Mesenchymal stem cell (in vitro differentiated cells and primary cell): ENCODE measurements around the gene RAB11FIP5.
A peak's percentile ranks its signal among the peaks of the same experiment; 100 is the strongest.
"Not testable (repeated sequence)": the region's sequence is repeated elsewhere in the genome, so short reads cannot be mapped to it uniquely, and the experiment has no call there.

ENCODE experiments used
- DNase-seq: peaks from one replicate; pipeline ENCODE4 v3.0.0-alpha.2; 2013
- H2AFZ ChIP-seq: one replicate; pipeline ENCODE4 v1.6.1; 2013; ENCODE audit warnings: low read depth, mild to moderate bottlenecking, control low read depth, inconsistent platforms, low read length, moderate library complexity
- H2AK5ac ChIP-seq: 2 replicates; pipeline ENCODE4 v1.6.1; 2013; ENCODE audit warnings: low read length, moderate library complexity, mild to moderate bottlenecking, inconsistent platforms; ENCODE audit not compliant: severe bottlenecking
- H2BK120ac ChIP-seq: one replicate; pipeline ENCODE4 v1.6.1; 2013; ENCODE audit warnings: low read depth, mild to moderate bottlenecking, inconsistent platforms, low read length, moderate library complexity
- H2BK12ac ChIP-seq, 2 experiments: one replicate each; pipeline ENCODE4 v1.6.1; 2013; ENCODE audit warnings: inconsistent platforms in 2 of 2, low read length in 2 of 2, mild to moderate bottlenecking in 2 of 2, moderate library complexity in 2 of 2, control low read depth in 1 of 2
- H2BK15ac ChIP-seq: one replicate; pipeline ENCODE4 v1.6.1; 2013; ENCODE audit warnings: mild to moderate bottlenecking, low read depth, inconsistent platforms; ENCODE audit not compliant: poor library complexity, severe bottlenecking
- H2BK5ac ChIP-seq: 2 replicates; pipeline ENCODE4 v1.6.1; 2013; ENCODE audit warnings: low read depth, mild to moderate bottlenecking, low read length, control low read depth, inconsistent platforms; ENCODE audit not compliant: poor library complexity, severe bottlenecking
- H3K14ac ChIP-seq, 2 experiments: one replicate each; pipeline ENCODE4 v1.6.1; 2013; ENCODE audit warnings: inconsistent platforms in 2 of 2, low read length in 2 of 2, control low read depth in 1 of 2, mild to moderate bottlenecking in 1 of 2, moderate library complexity in 1 of 2
- H3K18ac ChIP-seq, 2 experiments: one replicate each; pipeline ENCODE4 v1.6.1; 2013; ENCODE audit warnings: inconsistent platforms in 2 of 2, low read length in 2 of 2, control low read depth in 1 of 2, low read depth in 1 of 2, mild to moderate bottlenecking in 1 of 2
- H3K23ac ChIP-seq, 2 experiments: one replicate each; pipeline ENCODE4 v1.6.1; 2013; ENCODE audit warnings: inconsistent platforms in 2 of 2, low read length in 2 of 2, mild to moderate bottlenecking in 2 of 2, moderate library complexity in 2 of 2, control low read depth in 1 of 2
- H3K27ac ChIP-seq: 2 replicates; pipeline ENCODE4 v1.5.1; 2013; ENCODE audit warnings: mild to moderate bottlenecking, moderate library complexity, low read length, control low read depth, inconsistent platforms; ENCODE audit not compliant: poor library complexity, severe bottlenecking
- H3K27me3 ChIP-seq, 2 experiments: 2 replicates each; pipeline versions ENCODE4 v1.6.1 to v1.7.0; 2013; ENCODE audit warnings: low read length in 2 of 2, mild to moderate bottlenecking in 2 of 2, moderate library complexity in 2 of 2, control low read depth in 1 of 2, inconsistent platforms in 1 of 2; ENCODE audit not compliant: control insufficient read depth in 1 of 2, insufficient read depth in 1 of 2
- H3K36me3 ChIP-seq, 2 experiments: 2 replicates each; pipeline versions ENCODE4 v1.6.1 to v1.7.0; 2013; ENCODE audit warnings: low read length in 2 of 2, control low read depth in 1 of 2, inconsistent platforms in 1 of 2, low read depth in 1 of 2, mild to moderate bottlenecking in 1 of 2; ENCODE audit not compliant: insufficient read depth in 2 of 2, control insufficient read depth in 1 of 2
- H3K4ac ChIP-seq, 2 experiments: one replicate each; pipeline ENCODE4 v1.6.1; 2013; ENCODE audit warnings: inconsistent platforms in 2 of 2, low read length in 2 of 2, mild to moderate bottlenecking in 2 of 2, moderate library complexity in 2 of 2, control low read depth in 1 of 2, low read depth in 1 of 2
- H3K4me1 ChIP-seq: 2 replicates; pipeline ENCODE4 v1.6.1; 2013; ENCODE audit warnings: low read depth, low read length, control low read depth; ENCODE audit not compliant: control insufficient read depth, insufficient read depth
- H3K4me2 ChIP-seq: 2 replicates; pipeline ENCODE4 v1.6.1; 2013; ENCODE audit warnings: low read length, mild to moderate bottlenecking, inconsistent platforms; ENCODE audit not compliant: poor library complexity, severe bottlenecking
- H3K4me3 ChIP-seq, 2 experiments: 2 replicates each; pipeline versions ENCODE4 v1.5.1 to v1.7.0; 2013; ENCODE audit warnings: low read length in 2 of 2, mild to moderate bottlenecking in 2 of 2, control low read depth in 1 of 2, low read depth in 1 of 2; ENCODE audit not compliant: insufficient read depth in 1 of 2
- H3K79me1 ChIP-seq: replicated peaks from 2 replicates; pipeline ENCODE4 v1.6.1; 2013; ENCODE audit warnings: mild to moderate bottlenecking, control low read depth, low read length, inconsistent platforms; ENCODE audit not compliant: poor library complexity, severe bottlenecking
- H3K9ac ChIP-seq: 2 replicates; pipeline ENCODE4 v1.7.0; 2013; ENCODE audit warnings: mild to moderate bottlenecking, low read length, moderate library complexity
- H3K9me3 ChIP-seq: 2 replicates; pipeline ENCODE4 v1.7.0; 2013; ENCODE audit warnings: mild to moderate bottlenecking, low read length; ENCODE audit not compliant: control insufficient read depth
- H4K8ac ChIP-seq: one replicate; pipeline ENCODE4 v1.6.1; 2013; ENCODE audit warnings: inconsistent platforms, mild to moderate bottlenecking, low read length, moderate library complexity
- H4K91ac ChIP-seq: one replicate; pipeline ENCODE4 v1.6.1; 2013; ENCODE audit warnings: mild to moderate bottlenecking, low read length, inconsistent platforms
- WGBS: methylation state at CpG from one replicate; pipeline ENCODE4 v1.1.7; 2013; ENCODE audit warnings: mixed read lengths; 5-methylcytosine and 5-hydroxymethylcytosine counted together

Gene RAB11FIP5

GRCh38 chr2:73099486-73099885 is 13.3 kb downstream of the RAB11FIP5 start:
- no peaks in the 10 kb centered on the region for H3K9me3 ChIP-seq
- no peaks in the 10 kb centered on the region for H3K27me3 ChIP-seq
- no peak overlapping the region for H4K8ac ChIP-seq
- peaks cover 41% of the 10 kb centered on the region for H3K4me1 ChIP-seq
- DNase-seq: no peak
- H2BK5ac ChIP-seq: no peak overlapping the region
- H4K91ac ChIP-seq: no peak overlapping the region
- no peak overlapping the region for H3K18ac ChIP-seq
- 100% methylated on average over 3 of the region's 3 CpGs for whole genome bisulfite sequencing
- H3K23ac ChIP-seq: no peak overlapping the region
- no peak overlapping the region for H3K4me2 ChIP-seq
- H3K4me3 ChIP-seq: no peak overlapping the region
- no peak overlapping the region for H3K4ac ChIP-seq
- H3K79me1 ChIP-seq: peaks cover 55% of the 10 kb centered on the region
- H3K27ac ChIP-seq: no peak overlapping the region
- no peak overlapping the region for H2AFZ ChIP-seq
- no peak overlapping the region for H2BK120ac ChIP-seq
- peaks cover 8 to 22% of the 10 kb centered on the region in 2 experiments for H3K36me3 ChIP-seq
- no peak overlapping the region for H2BK15ac ChIP-seq
- H3K9ac ChIP-seq: no peak overlapping the region
- no peak overlapping the region for H2BK12ac ChIP-seq
- no peak overlapping the region for H2AK5ac ChIP-seq
- no peak overlapping the region for H3K14ac ChIP-seq

- no peak overlapping the region for H3K4ac ChIP-seq
- 73% methylated on average over 3 of the region's 3 CpGs for WGBS
Measured at GRCh38 chr2:73095910-73096309, 16.8 kb downstream of the RAB11FIP5 start.

GRCh38 chr2:73093601-73094218 is 19.0 kb downstream of the RAB11FIP5 start:
- H4K91ac ChIP-seq, H3K4me3 ChIP-seq, H3K27me3 ChIP-seq, H2AK5ac ChIP-seq, H3K9me3 ChIP-seq, H2BK5ac ChIP-seq, H3K36me3 ChIP-seq, H2BK120ac ChIP-seq, H3K18ac ChIP-seq, H3K4ac ChIP-seq, H3K9ac ChIP-seq, H3K27ac ChIP-seq, H3K4me2 ChIP-seq, H2BK12ac ChIP-seq, H2AFZ ChIP-seq, H3K23ac ChIP-seq, H2BK15ac ChIP-seq, H3K14ac ChIP-seq, H4K8ac ChIP-seq, DNase-seq: not testable (repeated sequence)
- peaks cover 59% of the 10 kb centered on the region for H3K4me1 ChIP-seq
- peaks cover 30% of the 10 kb centered on the region for H3K79me1 ChIP-seq
- 97% methylated on average over 17 of the region's 17 CpGs for WGBS

More at GRCh38 chr2:73095910-73096309, 16.8 kb downstream of the RAB11FIP5 start:
- H2BK12ac ChIP-seq: no peak overlapping the region
- no peak overlapping the region for H4K8ac ChIP-seq
- H3K79me1 ChIP-seq: peaks cover 41% of the 10 kb centered on the region
- H3K36me3 ChIP-seq: peaks cover under 1 to 13% of the 10 kb centered on the region in 2 experiments
- peak overlapping the region; percentile 45 for H2AK5ac ChIP-seq
- H4K91ac ChIP-seq: no peak overlapping the region
- no peak overlapping the region for H2BK5ac ChIP-seq
- no peak overlapping the region for H2BK15ac ChIP-seq
- H3K14ac ChIP-seq: no peak overlapping the region
- no peak overlapping the region for H3K4me2 ChIP-seq
- no peak overlapping the region for H2BK120ac ChIP-seq
- no peak overlapping the region for H2AFZ ChIP-seq
- no peak overlapping the region for H3K23ac ChIP-seq
- no peak overlapping the region for H3K4me3 ChIP-seq
- peaks cover 51% of the 10 kb centered on the region for H3K4me1 ChIP-seq
- H3K9ac ChIP-seq: no peak overlapping the region
- no peak overlapping the region for H3K27ac ChIP-seq
- no peaks in the 10 kb centered on the region for H3K9me3 ChIP-seq
- no peak overlapping the region for H3K18ac ChIP-seq
- no peak for DNase-seq
- H3K27me3 ChIP-seq: no peaks in the 10 kb centered on the region

- Histone ChIP-seq H3K4me3 (no peak overlapping the region), H3K36me3 (peaks cover 14 to 23% of the 10 kb centered on the region in 2 experiments), H3K27me3 (no peaks in the 10 kb centered on the region), H3K4ac (no peak overlapping the region), H3K18ac (peak overlapping the region; percentile 57 to 83), H4K91ac (no peak overlapping the region), H3K79me1 (peaks cover 27% of the 10 kb centered on the region), H2BK12ac (peak overlapping the region in 1 of 2 experiments; percentile 66), H4K8ac (no peak overlapping the region), H2BK15ac (no peak overlapping the region), H3K27ac (peak overlapping the region; percentile 89), H3K23ac (no peak overlapping the region), H3K9me3 (no peaks in the 10 kb centered on the region), H3K9ac (peak overlapping the region; percentile 49), H2BK5ac (no peak overlapping the region), H2AFZ (no peak overlapping the region), H2BK120ac (no peak overlapping the region), H2AK5ac (peak overlapping the region; percentile 50), H3K4me2 (peak overlapping the region; percentile 16), H3K4me1 (peaks cover 72% of the 10 kb centered on the region), H3K14ac (peak overlapping the region in 1 of 2 experiments; percentile 53)
- DNase-seq: no peak
- WGBS: 72% methylated on average over 5 of the region's 7 CpGs
Measured at GRCh38 chr2:73092146-73092783, 20.5 kb downstream of the RAB11FIP5 start.
